GM12873 (cell line): ENCODE data around the gene AUNIP.

Experiments used
- CTCF ChIP-seq: IDR thresholded peaks from 2 replicates; pipeline ENCODE4 v1.5.1; 2012; ENCODE audit warnings: low read depth, mild to moderate bottlenecking, moderate library complexity, low read length, control low read depth; ENCODE audit not compliant: insufficient read depth; ENCODE audit errors: missing control alignments

The AUNIP gene

GRCh38 chr1:25848531-25848930 is 10.7 kb downstream of the AUNIP start:
- no peak for TF ChIP-seq CTCF

- no peak for TF ChIP-seq CTCF
These were observed 11.3 kb downstream of the AUNIP start for GRCh38 chr1:25847929-25848328.

- no peak for TF ChIP-seq CTCF
These were observed 13.6 kb downstream of the AUNIP start for GRCh38 chr1:25845664-25846063.

GRCh38 chr1:25844536-25845337 is 14.5 kb downstream of the AUNIP start:
- TF ChIP-seq CTCF: no peak

GRCh38 chr1:25843483-25843882 is 15.8 kb downstream of the AUNIP start:
- no peak for TF ChIP-seq CTCF

GRCh38 chr1:25837262-25837875 is 21.9 kb downstream of the AUNIP start:
- peak; percentile 49 for TF ChIP-seq CTCF

- no peak for TF ChIP-seq CTCF
These were observed 22.6 kb downstream of the AUNIP start for GRCh38 chr1:25836695-25837094.
